Nephron progenitor cell (in vitro differentiated cells): ENCODE data around the gene CCDC92.

ENCODE experiments used
- DNase-seq: peaks from one replicate; pipeline ENCODE4 v3.0.0; 2021
- H3K27ac Mint-ChIP-seq: 2 replicates; pipeline ENCODE4 v1.8.0; 2021; ENCODE audit warnings: mild to moderate bottlenecking, moderate library complexity, mixed read lengths
- H3K27me3 Mint-ChIP-seq: 2 replicates; pipeline ENCODE4 v1.8.0; 2021; ENCODE audit warnings: mild to moderate bottlenecking, low read depth, mixed read lengths; ENCODE audit not compliant: poor library complexity
- H3K36me3 Mint-ChIP-seq: 2 replicates; pipeline ENCODE4 v1.8.0; 2021; ENCODE audit warnings: low read depth, mixed read lengths
- H3K4me1 Mint-ChIP-seq: 2 replicates; pipeline ENCODE4 v1.8.0; 2021; ENCODE audit warnings: mixed read lengths
- H3K4me3 Mint-ChIP-seq: 2 replicates; pipeline ENCODE4 v1.8.0; 2021; ENCODE audit warnings: mild to moderate bottlenecking, moderate library complexity, mixed read lengths
- H3K9me3 Mint-ChIP-seq: 2 replicates; pipeline ENCODE4 v1.8.0; 2021; ENCODE audit warnings: mild to moderate bottlenecking, moderate library complexity, mixed read lengths
- TF ChIP-seq, protein P1 (sequence below): fragments of 200-600 bp; sonication (generic); IDR thresholded peaks from 2 replicates; pipeline ENCODE4 v1.5.0; 2021; ENCODE audit warnings: antibody characterized with exemption

The CCDC92 gene

GRCh38 chr12:123934829-123935228, 37.8 kb downstream of the CCDC92 start:
- DNase-seq, result no peak
- TF ChIP-seq, protein P1, sequence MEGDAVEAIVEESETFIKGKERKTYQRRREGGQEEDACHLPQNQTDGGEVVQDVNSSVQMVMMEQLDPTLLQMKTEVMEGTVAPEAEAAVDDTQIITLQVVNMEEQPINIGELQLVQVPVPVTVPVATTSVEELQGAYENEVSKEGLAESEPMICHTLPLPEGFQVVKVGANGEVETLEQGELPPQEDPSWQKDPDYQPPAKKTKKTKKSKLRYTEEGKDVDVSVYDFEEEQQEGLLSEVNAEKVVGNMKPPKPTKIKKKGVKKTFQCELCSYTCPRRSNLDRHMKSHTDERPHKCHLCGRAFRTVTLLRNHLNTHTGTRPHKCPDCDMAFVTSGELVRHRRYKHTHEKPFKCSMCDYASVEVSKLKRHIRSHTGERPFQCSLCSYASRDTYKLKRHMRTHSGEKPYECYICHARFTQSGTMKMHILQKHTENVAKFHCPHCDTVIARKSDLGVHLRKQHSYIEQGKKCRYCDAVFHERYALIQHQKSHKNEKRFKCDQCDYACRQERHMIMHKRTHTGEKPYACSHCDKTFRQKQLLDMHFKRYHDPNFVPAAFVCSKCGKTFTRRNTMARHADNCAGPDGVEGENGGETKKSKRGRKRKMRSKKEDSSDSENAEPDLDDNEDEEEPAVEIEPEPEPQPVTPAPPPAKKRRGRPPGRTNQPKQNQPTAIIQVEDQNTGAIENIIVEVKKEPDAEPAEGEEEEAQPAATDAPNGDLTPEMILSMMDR, result no peak
- no peak overlapping the region for H3K27ac Mint-ChIP-seq
- H3K4me1 Mint-ChIP-seq, result peaks cover 16% of the 10 kb centered on the region
- H3K27me3 Mint-ChIP-seq, result peaks cover 7% of the 10 kb centered on the region
- H3K36me3 Mint-ChIP-seq, result peaks cover 42% of the 10 kb centered on the region
- H3K9me3 Mint-ChIP-seq, result peaks cover 8% of the 10 kb centered on the region
- no peak overlapping the region for H3K4me3 Mint-ChIP-seq

- TF ChIP-seq, protein P1, result no peak
- DNase-seq, result no peak
- Mint-ChIP-seq H3K9me3 (peaks cover 8% of the 10 kb centered on the region), H3K4me3 (no peak overlapping the region), H3K27ac (no peak overlapping the region), H3K36me3 (peaks cover 42% of the 10 kb centered on the region), H3K27me3 (peaks cover 7% of the 10 kb centered on the region), H3K4me1 (peaks cover 19% of the 10 kb centered on the region)
Measured at GRCh38 chr12:123934016-123934620, 38.5 kb downstream of the CCDC92 start.

- Mint-ChIP-seq H3K4me3 (no peak overlapping the region), H3K27ac (no peak overlapping the region), H3K36me3 (peaks cover 36% of the 10 kb centered on the region), H3K9me3 (peaks cover 8% of the 10 kb centered on the region), H3K4me1 (peaks cover 17% of the 10 kb centered on the region), H3K27me3 (peaks cover 7% of the 10 kb centered on the region)
- DNase-seq, result no peak
- TF ChIP-seq, protein P1, result no peak
Measured at GRCh38 chr12:123933214-123933613, 39.4 kb downstream of the CCDC92 start.

DNA sequence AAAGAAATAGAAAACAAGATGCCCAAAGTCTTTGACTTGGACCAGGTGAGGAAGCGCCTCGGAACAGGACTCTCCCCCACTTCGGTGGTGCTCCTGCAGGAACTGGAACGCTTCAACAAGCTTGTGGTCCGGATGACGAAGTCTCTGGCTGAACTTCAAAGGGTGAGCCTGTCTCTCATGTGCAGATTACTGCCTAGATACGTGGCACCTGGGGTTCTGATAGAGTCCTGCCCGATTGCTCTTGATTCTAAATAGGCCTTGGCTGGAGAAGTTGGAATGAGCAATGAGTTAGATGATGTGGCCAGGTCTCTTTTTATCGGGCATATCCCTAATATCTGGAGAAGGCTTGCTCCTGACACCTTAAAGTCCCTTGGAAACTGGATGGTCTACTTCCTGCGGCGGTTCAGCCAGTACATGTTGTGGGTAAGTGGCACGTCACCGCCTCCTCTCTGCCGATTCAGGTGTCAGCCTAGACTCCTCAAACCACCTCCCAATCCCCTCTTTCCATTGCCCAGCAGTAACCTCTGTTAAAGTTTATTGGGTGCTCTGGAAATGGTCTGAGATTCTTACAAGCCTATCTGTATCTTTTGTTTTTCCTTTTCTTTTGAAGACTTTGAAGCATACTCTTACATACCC, 40.8 kb downstream of the CCDC92 start:
- peaks cover 8% of the 10 kb centered on the region for H3K9me3 Mint-ChIP-seq
- H3K36me3 Mint-ChIP-seq, result peaks cover 28% of the 10 kb centered on the region
- TF ChIP-seq, protein P1, result no peak
- H3K4me1 Mint-ChIP-seq, result peaks cover 15% of the 10 kb centered on the region
- H3K4me3 Mint-ChIP-seq, result no peak overlapping the region
- peaks cover 11% of the 10 kb centered on the region for H3K27me3 Mint-ChIP-seq
- no peak for DNase-seq
- no peak overlapping the region for H3K27ac Mint-ChIP-seq

DNA sequence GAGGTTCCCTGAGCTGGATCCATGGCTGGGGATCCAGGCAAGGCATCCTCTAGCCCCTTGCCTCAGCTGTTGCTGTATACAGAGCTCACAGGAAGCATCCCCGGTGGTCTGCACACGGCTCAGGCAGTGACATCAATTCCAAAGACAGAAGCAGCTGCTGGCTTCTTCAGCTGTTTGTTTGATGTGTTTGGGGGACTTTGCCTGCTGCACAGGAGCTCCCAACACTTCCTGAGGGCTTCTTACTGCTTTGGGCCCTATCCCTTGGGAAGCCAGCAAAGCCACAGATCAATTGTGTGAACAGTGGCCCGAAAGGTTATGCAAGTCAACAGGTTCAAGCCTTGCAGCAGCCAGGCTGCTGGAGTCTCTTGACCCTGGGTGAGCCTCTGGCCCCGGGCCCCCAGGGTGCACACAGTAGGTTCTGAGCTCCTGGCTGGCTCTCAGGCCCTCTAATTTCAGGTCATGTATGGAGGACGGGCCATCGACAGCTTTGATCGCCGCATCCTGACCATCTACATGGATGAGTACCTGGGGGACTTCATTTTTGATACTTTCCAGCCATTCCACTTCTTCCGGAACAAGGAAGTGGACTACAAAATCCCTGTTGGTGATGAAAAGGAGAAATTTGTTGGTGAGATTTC, 42.6 kb downstream of the CCDC92 start:
- no peak overlapping the region for H3K4me3 Mint-ChIP-seq
- TF ChIP-seq, protein P1, result no peak
- peaks cover 8% of the 10 kb centered on the region for H3K9me3 Mint-ChIP-seq
- DNase-seq, result no peak
- peaks cover 16% of the 10 kb centered on the region for H3K27me3 Mint-ChIP-seq
- H3K4me1 Mint-ChIP-seq, result peaks cover 10% of the 10 kb centered on the region
- H3K27ac Mint-ChIP-seq, result no peak overlapping the region
- H3K36me3 Mint-ChIP-seq, result peaks cover 20% of the 10 kb centered on the region
